ENCODE results near the gene CCNI.

GRCh38 chr4:77003400-77003799 is 72.4 kb downstream of the CCNI start:
- TF ChIP-seq CTCF (IDR thresholded peaks at IDR 0.05; ENCODE audit: low read length), result no peak
- no peak for TF ChIP-seq EZH2 (IDR thresholded peaks at IDR 0.05; ENCODE audit: borderline replicate concordance, low read length)
